ENCODE results near the gene LRRC27.
"Not testable (repeated sequence)": the region's sequence is repeated elsewhere in the genome, so short reads cannot be mapped to it uniquely, and the experiment has no call there.

LRRC27 gene

GRCh38 chr10:132316133-132316532 lies 15.9 kb upstream of the LRRC27 start:
- DNase-seq = no peak

GRCh38 chr10:132317477-132317876 lies 14.5 kb upstream of the LRRC27 start:
- not testable (repeated sequence) for DNase-seq

GRCh38 chr10:132319853-132320653 lies 11.9 kb upstream of the LRRC27 start:
- no peak for DNase-seq

- DNase-seq = no peak
Measured at GRCh38 chr10:132320654-132321469, 11.1 kb upstream of the LRRC27 start.

- DNase-seq = no peak
Measured at GRCh38 chr10:132321726-132322125, 10.3 kb upstream of the LRRC27 start.

- no peak for DNase-seq
Measured at GRCh38 chr10:132322586-132323048, 9.4 kb upstream of the LRRC27 start.

GRCh38 chr10:132324186-132324585 lies 7.8 kb upstream of the LRRC27 start:
- DNase-seq = no peak

- no peak for DNase-seq
Measured at GRCh38 chr10:132326344-132326889, 5.6 kb upstream of the LRRC27 start.

- no peak for DNase-seq
Measured at GRCh38 chr10:132326925-132327324, 5.1 kb upstream of the LRRC27 start.

- no peak for DNase-seq
Measured at GRCh38 chr10:132328106-132328505, 3.9 kb upstream of the LRRC27 start.

GRCh38 chr10:132328738-132329137 lies 3.3 kb upstream of the LRRC27 start:
- DNase-seq = no peak

GRCh38 chr10:132329565-132330485 lies 2.2 kb upstream of the LRRC27 start:
- DNase-seq = no peak

GRCh38 chr10:132330486-132330833 lies 1.5 kb upstream of the LRRC27 start:
- no peak for DNase-seq

GRCh38 chr10:132332433-132332754 lies 401 bp downstream of the LRRC27 start:
- DNase-seq = no peak

- no peak for DNase-seq
Measured at GRCh38 chr10:132333386-132333785, 1.4 kb downstream of the LRRC27 start.

GRCh38 chr10:132334631-132335188 lies 2.7 kb downstream of the LRRC27 start:
- no peak for DNase-seq

GRCh38 chr10:132335189-132336063 lies 3.4 kb downstream of the LRRC27 start:
- no peak for DNase-seq

- no peak for DNase-seq
Measured at GRCh38 chr10:132336064-132336746, 4.2 kb downstream of the LRRC27 start.

GRCh38 chr10:132336919-132337407 lies 5.0 kb downstream of the LRRC27 start:
- no peak for DNase-seq

GRCh38 chr10:132337854-132338253 lies 5.9 kb downstream of the LRRC27 start:
- not testable (repeated sequence) for DNase-seq

- no peak for DNase-seq
Measured at GRCh38 chr10:132338876-132339275, 6.9 kb downstream of the LRRC27 start.

Data from NCI-H1092 (cell line).